T-helper 2 cell treated with Interferon-gamma antibody and Interleukin-4, amounts not matched to agents 5 μg/mL and 100 μg/mL, for 36 hours (primary cell): ENCODE data around the gene PARD3.
"Not testable (repeated sequence)": the region's sequence is repeated elsewhere in the genome, so short reads cannot be mapped to it uniquely, and the experiment has no call there.

ENCODE experiments used
- DNase-seq: peaks from one replicate; pipeline ENCODE4 v3.0.0; 2021; ENCODE audit warnings: low spot score
- H3K27ac Mint-ChIP-seq: one replicate; pipeline ENCODE4 v1.8.0; 2021; ENCODE audit warnings: mild to moderate bottlenecking, mixed read lengths
- H3K27me3 Mint-ChIP-seq: one replicate; pipeline ENCODE4 v1.8.0; 2021; ENCODE audit warnings: low read depth, mixed read lengths
- H3K36me3 Mint-ChIP-seq: one replicate; pipeline ENCODE4 v1.8.0; 2021; ENCODE audit warnings: low read depth, mixed read lengths
- H3K4me1 Mint-ChIP-seq: one replicate; pipeline ENCODE4 v1.8.0; 2021; ENCODE audit warnings: low read depth, mixed read lengths
- H3K4me3 Mint-ChIP-seq: one replicate; pipeline ENCODE4 v1.8.0; 2022; ENCODE audit warnings: mild to moderate bottlenecking, moderate library complexity, mixed read lengths
- H3K9me3 Mint-ChIP-seq: one replicate; pipeline ENCODE4 v1.8.0; 2021; ENCODE audit warnings: mixed read lengths

Gene PARD3

DNA sequence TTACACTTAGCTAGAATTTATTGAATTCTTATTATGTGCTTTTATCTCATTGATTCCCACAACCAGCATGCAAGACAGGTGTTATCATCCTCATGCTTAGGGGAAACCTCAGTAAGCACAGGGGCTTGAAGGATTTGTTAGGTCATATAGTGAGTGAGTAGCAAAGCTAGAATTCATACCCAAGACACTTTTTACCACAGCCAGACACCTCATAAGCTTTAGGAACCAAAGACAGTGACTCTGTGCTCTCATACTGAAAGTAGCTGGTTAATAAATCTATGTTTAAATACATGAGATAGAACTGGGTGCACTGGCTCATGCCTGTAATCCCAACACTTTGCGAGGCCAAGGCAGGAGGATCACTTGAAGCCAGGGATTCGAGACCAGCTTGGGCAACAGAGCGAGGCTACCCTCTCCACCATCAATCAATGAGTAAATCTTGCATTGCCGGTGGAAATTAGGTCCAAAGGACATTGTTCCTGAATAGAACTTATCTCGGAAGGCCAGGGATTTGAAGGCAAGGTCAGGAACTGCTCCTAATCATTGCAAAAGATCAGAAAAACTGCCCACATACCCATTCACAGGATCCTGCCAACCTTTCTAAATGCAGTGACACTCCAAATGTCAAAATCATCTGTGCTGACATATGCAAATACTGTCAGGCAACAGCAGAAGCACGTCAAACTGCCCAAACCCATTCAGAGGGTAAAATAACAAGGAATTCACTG, 523.5 kb downstream of the PARD3 start:
- DNase-seq: no peak
- no peaks in the 10 kb centered on the region for H3K27me3 Mint-ChIP-seq
- no peaks in the 10 kb centered on the region for H3K36me3 Mint-ChIP-seq
- H3K4me3 Mint-ChIP-seq: no peak overlapping the region
- H3K27ac Mint-ChIP-seq: no peak overlapping the region
- H3K9me3 Mint-ChIP-seq: no peaks in the 10 kb centered on the region
- no peaks in the 10 kb centered on the region for H3K4me1 Mint-ChIP-seq

DNA sequence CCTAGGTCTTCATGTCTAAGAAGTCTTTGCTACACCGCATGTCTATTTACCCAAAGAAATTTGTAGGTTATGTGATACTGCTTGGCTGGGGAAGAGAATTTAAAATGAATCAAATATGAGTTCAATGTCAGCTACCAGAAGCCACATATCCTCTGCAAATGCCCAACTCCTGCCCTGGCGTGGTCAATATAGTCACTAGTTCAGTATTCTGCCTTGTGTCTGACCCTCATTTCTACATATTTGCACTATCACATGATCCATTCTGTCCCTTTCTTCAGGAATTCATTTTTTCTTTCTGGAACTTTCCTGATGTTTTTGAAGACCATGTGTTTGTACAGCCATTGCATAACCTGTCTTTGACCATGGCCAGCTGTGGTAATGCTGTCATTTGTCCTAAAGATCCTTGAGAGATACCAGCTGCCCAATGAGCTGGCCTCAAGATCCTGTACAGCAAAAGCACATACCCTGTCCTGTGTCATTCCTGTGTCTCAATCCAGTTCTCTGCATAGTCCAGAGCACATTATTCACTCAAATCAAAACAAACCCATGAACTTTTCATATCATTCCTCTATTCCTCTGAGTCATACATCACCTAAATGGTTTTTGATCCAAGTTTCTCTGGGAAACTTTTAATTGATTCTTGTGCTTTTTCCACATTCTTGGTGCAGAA, 524.5 kb downstream of the PARD3 start:
- Mint-ChIP-seq H3K4me1 (no peaks in the 10 kb centered on the region), H3K9me3 (no peaks in the 10 kb centered on the region)
- no peak for DNase-seq

DNA sequence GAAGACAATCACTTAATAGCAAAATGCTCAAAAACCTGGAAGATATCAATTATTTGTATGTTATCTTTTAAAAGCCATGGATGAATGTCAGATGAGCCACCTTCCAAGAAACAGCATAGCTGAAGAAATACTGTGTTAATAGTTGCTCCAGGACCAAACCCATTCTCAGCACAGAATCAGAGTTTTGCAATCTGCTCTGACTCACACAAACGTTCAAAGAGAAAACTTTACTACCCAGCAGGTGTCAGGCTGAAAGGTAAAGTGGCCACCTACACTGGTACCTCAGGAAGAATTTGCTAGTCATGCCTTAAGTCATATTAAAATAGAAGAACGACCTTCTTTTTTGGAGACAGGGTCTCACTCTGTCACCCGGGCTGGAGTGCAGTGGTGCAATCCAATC, 526.5 kb downstream of the PARD3 start:
- H3K36me3 Mint-ChIP-seq: no peaks in the 10 kb centered on the region
- H3K4me3 Mint-ChIP-seq: no peak overlapping the region
- H3K27me3 Mint-ChIP-seq: no peaks in the 10 kb centered on the region
- no peak overlapping the region for H3K27ac Mint-ChIP-seq
- DNase-seq: no peak
- no peaks in the 10 kb centered on the region for H3K4me1 Mint-ChIP-seq
- H3K9me3 Mint-ChIP-seq: no peaks in the 10 kb centered on the region

More for the DNA sequence above, 524.5 kb downstream of the PARD3 start:
- Mint-ChIP-seq H3K4me3 (no peak overlapping the region), H3K27me3 (no peaks in the 10 kb centered on the region), H3K27ac (no peak overlapping the region), H3K36me3 (no peaks in the 10 kb centered on the region)

DNA sequence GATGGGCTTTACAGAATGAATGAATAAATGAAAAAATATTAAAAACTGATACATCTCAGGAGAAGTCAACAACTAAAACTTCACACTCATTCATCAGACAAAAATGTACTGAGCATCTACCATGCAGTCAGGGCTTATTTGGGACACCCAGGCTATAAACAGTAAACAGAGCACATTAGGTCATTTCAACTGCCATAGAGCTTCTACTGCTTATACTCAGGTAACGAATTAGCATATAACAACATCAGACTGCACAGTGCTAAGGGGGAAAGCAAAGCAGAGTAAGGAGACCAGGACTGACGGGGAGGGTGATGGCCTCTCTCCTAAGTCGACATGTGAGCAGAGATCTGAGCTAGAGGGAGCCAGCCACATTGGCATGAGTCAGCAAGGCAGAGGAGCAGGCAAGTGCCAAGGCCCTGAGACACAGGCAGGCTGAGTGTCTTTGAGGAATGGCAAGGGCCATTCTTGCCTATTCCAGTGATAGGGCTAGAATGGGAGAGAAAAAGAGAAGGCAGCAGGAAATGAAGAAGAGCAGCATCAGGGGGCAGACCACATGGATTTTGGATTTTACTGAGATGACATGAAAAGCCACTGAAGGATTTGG, 528.9 kb downstream of the PARD3 start:
- H3K27me3 Mint-ChIP-seq: peaks cover 3% of the 10 kb centered on the region

DNA sequence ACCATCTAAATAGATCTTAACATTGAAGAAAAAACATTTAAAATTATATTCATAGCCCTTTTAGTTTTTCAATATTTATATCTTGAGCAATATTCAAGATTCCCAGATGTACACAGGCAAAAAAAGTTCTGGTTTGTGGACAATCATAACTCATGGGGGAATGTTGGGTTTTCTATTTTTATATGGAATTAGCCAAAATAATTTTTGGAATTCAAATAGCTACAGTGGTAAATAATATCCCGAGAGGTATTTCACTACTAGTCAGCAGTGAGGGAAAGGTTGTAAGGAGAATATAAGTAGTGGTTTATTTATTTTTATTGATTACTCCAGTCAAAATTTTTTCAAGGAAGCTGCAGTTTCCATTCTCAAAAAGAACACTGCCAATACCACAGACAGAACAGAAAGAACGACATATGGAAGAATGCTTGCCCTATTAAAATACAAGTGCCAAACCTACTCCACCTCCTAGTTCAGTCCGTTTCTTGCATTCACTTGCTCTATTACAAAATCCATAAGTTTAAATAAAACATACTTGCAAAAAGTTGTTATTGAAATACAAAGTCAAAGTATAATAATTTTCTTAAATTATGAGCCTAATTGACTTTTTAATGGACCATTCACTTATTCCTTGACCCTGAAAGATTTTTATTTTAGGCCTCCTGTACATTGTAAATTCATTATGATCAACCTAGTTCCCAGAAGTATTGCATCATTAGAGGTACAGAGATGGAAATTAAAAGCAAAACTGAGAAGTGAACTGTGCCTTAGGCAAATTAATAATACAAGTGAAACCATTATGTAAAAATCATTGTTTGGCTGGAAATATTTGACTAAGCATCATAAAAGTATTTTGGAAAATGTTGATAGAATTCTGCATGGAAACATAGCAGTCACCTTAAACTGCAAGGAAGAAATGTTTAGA, 533.2 kb downstream of the PARD3 start:
- no peaks in the 10 kb centered on the region for H3K36me3 Mint-ChIP-seq
- H3K27me3 Mint-ChIP-seq: peaks cover 3% of the 10 kb centered on the region
- no peak overlapping the region for H3K27ac Mint-ChIP-seq
- H3K4me3 Mint-ChIP-seq: no peak overlapping the region
- H3K4me1 Mint-ChIP-seq: no peaks in the 10 kb centered on the region
- no peaks in the 10 kb centered on the region for H3K9me3 Mint-ChIP-seq
- no peak for DNase-seq

More for the DNA sequence above, 528.9 kb downstream of the PARD3 start:
- H3K4me1 Mint-ChIP-seq: no peaks in the 10 kb centered on the region
- no peak overlapping the region for H3K27ac Mint-ChIP-seq
- no peak for DNase-seq
- H3K4me3 Mint-ChIP-seq: no peak overlapping the region
- no peaks in the 10 kb centered on the region for H3K9me3 Mint-ChIP-seq
- H3K36me3 Mint-ChIP-seq: no peaks in the 10 kb centered on the region

DNA sequence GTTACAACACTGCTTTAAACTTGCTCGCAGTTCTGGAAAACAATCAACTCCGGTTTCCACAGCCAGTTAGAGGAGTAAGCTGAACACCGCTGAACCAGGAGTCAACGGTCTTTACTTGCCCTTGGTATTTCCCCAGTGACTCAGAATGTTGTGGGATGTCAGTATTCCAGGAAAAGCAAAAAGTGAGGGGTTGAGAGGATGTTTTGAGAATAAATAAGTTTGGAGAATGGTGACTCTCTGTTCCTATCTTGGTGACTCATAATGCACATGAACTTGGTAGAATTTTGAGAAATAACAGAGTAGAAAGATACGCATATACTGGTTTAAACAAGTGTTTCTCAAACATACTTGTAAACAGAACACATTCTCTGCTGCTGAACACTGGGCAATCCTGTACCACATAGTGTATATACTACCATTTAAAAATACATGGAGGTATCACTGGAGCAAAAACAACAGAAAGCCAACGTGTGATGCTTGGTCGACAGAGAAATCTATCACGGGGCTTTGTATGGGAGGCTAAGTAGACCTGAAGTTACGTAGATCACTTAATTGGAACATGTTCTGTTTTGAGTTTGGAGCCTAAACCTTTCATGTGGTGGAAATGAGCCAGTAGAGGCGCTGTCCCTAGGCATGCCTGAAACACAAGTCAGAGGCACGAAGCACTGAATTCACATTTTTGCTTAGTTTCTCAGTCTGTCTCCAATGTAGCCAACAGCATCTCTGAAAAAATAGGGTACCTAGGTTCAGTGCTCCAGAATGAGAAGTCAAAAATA, 534.3 kb downstream of the PARD3 start:
- Mint-ChIP-seq H3K36me3 (no peaks in the 10 kb centered on the region), H3K27me3 (peaks cover 3% of the 10 kb centered on the region), H3K27ac (no peak overlapping the region), H3K4me1 (no peaks in the 10 kb centered on the region), H3K4me3 (no peak overlapping the region), H3K9me3 (no peaks in the 10 kb centered on the region)
- DNase-seq: no peak

DNA sequence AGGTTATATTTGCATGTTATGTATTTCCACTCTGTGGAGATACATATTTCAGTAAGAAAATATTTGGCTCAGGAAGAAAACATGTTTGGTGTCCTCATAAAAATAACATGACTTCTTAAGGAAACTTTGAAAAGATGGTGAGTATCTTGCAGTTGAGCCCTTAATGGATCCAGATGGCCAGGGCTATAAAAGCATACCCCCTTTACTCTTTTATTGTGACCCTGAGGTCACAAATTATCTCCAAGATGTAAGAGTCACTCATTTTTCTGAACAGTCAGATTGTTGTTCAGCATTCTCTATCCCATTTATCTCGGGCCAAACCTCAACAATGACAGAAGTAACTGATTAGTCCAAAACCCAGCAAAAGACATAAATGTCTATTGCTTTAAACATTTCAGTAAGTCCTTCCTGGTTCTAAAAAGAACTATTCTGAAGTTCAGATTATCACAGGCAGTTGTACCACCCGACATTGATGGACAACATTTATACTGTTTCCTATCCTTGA, 539.4 kb downstream of the PARD3 start:
- H3K4me3 Mint-ChIP-seq: no peak overlapping the region
- H3K4me1 Mint-ChIP-seq: no peaks in the 10 kb centered on the region
- H3K9me3 Mint-ChIP-seq: no peaks in the 10 kb centered on the region
- peaks cover 2% of the 10 kb centered on the region for H3K27me3 Mint-ChIP-seq
- H3K36me3 Mint-ChIP-seq: no peaks in the 10 kb centered on the region
- no peak overlapping the region for H3K27ac Mint-ChIP-seq
- DNase-seq: no peak

DNA sequence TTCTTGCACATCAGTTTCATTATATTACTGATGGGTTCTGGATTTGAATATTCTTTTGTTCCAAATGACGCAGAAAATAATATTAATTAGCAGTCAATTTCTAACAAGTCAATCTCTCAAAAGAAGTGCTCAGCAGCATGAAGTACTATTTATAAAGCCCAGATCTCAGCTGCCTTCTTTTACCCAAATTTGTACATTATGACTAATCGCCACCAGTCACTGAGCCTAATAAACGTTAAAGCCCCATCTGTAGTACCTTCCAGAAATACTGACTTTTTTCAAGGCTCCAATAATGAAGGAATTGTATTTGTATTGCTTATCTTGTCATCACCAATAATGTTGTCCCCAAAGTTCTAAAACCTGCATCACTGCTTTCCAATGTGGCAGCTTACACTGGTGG, 540.2 kb downstream of the PARD3 start:
- peaks cover 2% of the 10 kb centered on the region for H3K27me3 Mint-ChIP-seq
- no peak overlapping the region for H3K27ac Mint-ChIP-seq
- no peaks in the 10 kb centered on the region for H3K4me1 Mint-ChIP-seq
- H3K36me3 Mint-ChIP-seq: no peaks in the 10 kb centered on the region
- no peak for DNase-seq
- no peaks in the 10 kb centered on the region for H3K9me3 Mint-ChIP-seq
- no peak overlapping the region for H3K4me3 Mint-ChIP-seq

DNA sequence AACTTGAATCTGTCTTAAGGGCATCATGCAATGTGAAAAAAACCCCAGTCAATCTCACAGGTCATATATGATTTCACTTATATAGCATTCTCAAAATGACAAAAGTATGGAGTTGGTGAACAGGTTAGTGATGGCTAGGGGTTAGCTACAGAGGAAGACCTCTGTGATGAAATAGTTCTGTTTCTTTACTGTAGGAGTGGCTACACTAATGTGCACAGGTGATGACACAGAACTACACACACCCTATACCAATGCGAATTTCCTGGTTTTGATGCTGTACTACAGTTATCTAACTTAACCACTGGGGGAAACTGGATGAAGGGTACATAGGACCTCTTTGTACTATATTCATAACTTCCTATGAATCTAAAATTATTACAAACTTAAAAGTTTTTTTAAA, 541.8 kb downstream of the PARD3 start:
- peaks cover 2% of the 10 kb centered on the region for H3K27me3 Mint-ChIP-seq
- H3K9me3 Mint-ChIP-seq: no peaks in the 10 kb centered on the region
- H3K4me1 Mint-ChIP-seq: no peaks in the 10 kb centered on the region
- H3K4me3 Mint-ChIP-seq: no peak overlapping the region
- H3K36me3 Mint-ChIP-seq: no peaks in the 10 kb centered on the region
- H3K27ac Mint-ChIP-seq: no peak overlapping the region
- DNase-seq: no peak

DNA sequence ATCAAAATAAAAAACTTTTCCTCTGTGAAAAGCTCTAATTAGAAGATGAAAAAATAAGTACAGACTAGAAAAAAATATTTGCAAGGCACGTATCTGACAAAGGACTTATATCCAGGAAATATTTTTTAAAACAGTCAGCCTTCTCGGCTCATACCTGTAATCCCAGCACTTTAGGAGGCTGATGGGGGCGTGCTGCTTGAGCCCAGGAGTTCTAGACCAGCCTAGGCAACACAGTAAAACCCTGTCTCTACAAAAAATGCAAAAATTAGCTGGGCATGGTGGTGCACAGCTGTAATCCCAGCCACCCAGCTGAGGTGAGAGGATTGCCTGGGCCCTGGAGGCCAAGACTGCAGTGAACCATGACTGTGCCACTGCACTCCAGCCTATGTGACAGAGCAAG, 542.8 kb downstream of the PARD3 start:
- DNase-seq: no peak
- Mint-ChIP-seq H3K27me3 (peaks cover 2% of the 10 kb centered on the region), H3K36me3 (no peaks in the 10 kb centered on the region), H3K4me1 (no peaks in the 10 kb centered on the region), H3K4me3 (no peak overlapping the region), H3K9me3 (peaks cover 2% of the 10 kb centered on the region), H3K27ac (no peak overlapping the region)

DNA sequence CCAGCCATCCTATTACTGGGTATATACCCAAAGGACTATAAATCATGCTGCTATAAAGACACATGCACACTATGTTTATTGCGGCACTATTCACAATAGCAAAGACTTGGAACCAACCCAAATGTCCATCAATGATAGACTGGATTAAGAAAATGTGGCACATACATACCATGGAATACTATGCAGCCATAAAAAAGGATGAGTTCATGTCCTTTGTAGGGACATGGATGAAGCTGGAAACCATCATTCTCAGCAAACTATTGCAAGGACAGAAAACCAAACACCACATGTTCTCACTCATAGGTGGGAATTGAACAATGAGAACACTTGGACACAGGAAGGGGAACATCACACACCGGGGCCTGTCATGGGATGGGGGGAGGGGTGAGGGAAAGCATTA, 546.7 kb downstream of the PARD3 start:
- H3K27me3 Mint-ChIP-seq, DNase-seq, H3K4me1 Mint-ChIP-seq, H3K9me3 Mint-ChIP-seq, H3K27ac Mint-ChIP-seq, H3K4me3 Mint-ChIP-seq, H3K36me3 Mint-ChIP-seq: not testable (repeated sequence)

DNA sequence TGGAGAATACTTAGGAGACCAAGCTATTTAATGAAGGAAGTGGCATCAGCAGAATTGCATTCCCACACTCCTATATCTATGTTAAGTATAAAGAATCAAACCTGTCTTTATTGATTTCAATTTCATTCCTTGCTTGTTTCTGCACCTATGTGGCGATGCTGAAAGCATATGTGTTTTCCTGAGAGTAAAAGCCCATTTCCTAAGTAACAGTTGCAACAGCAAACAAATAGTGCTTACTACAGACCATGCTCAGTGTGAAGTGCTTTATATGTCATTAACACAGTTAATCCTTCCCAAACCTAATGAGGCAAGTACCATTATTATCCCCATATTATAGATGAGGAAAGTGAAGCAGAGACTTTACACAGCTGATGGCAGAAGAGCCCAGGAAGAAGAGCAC, 552.1 kb downstream of the PARD3 start:
- no peaks in the 10 kb centered on the region for H3K4me1 Mint-ChIP-seq
- H3K9me3 Mint-ChIP-seq: peaks cover 2% of the 10 kb centered on the region
- no peak for DNase-seq
- no peaks in the 10 kb centered on the region for H3K36me3 Mint-ChIP-seq
- no peak overlapping the region for H3K4me3 Mint-ChIP-seq
- no peak overlapping the region for H3K27ac Mint-ChIP-seq
- H3K27me3 Mint-ChIP-seq: no peaks in the 10 kb centered on the region

DNA sequence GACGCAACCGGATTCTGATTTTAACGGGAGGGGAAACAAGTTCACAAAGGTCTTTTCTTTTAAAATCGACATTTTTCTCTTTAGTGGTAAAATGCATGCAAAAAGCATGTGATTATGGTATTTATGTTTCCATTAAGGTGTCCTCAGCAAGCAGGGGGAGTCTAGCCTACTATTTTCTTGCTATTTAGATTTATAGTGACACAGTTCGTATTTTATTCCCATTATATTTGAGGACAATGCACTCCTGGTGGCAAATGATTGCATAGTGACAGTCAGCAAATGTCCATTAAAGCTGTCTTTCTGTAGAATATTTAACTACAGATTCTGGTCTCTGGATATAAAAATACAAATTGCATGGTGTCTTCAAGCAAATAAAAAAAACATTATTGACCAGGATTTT, 554.2 kb downstream of the PARD3 start:
- no peak overlapping the region for H3K27ac Mint-ChIP-seq
- no peak for DNase-seq

More for the DNA sequence above, 554.2 kb downstream of the PARD3 start:
- no peaks in the 10 kb centered on the region for H3K27me3 Mint-ChIP-seq
- no peaks in the 10 kb centered on the region for H3K36me3 Mint-ChIP-seq
- no peaks in the 10 kb centered on the region for H3K9me3 Mint-ChIP-seq
- H3K4me3 Mint-ChIP-seq: no peak overlapping the region
- H3K4me1 Mint-ChIP-seq: no peaks in the 10 kb centered on the region
